ENCODE measurements around the gene KCTD19.

The KCTD19 gene

GRCh38 chr16:67317853-67318252 is 8.7 kb downstream of the KCTD19 start:
- TF ChIP-seq CTCF (IDR thresholded peaks at IDR 0.05; ENCODE audit: low read depth, low read length) = no peak
- no peak overlapping the region for H3K4me3 ChIP-seq (ENCODE audit: low read depth, low read length)

- no peak for TF ChIP-seq CTCF (IDR thresholded peaks at IDR 0.05; ENCODE audit: low read depth, low read length)
These were observed 13.8 kb downstream of the KCTD19 start for GRCh38 chr16:67312719-67313118.

GRCh38 chr16:67311607-67312488 is 14.7 kb downstream of the KCTD19 start:
- no peak overlapping the region for H3K4me3 ChIP-seq (ENCODE audit: low read depth, low read length)
- no peak for TF ChIP-seq CTCF (IDR thresholded peaks at IDR 0.05; ENCODE audit: low read depth, low read length)

More at GRCh38 chr16:67312719-67313118, 13.8 kb downstream of the KCTD19 start:
- H3K4me3 ChIP-seq (ENCODE audit: low read depth, low read length) = no peak overlapping the region

GRCh38 chr16:67310561-67310960 is 16.0 kb downstream of the KCTD19 start:
- no peak overlapping the region for H3K4me3 ChIP-seq (ENCODE audit: low read depth, low read length)
- no peak for TF ChIP-seq CTCF (IDR thresholded peaks at IDR 0.05; ENCODE audit: low read depth, low read length)

GRCh38 chr16:67305216-67306071 is 21.1 kb downstream of the KCTD19 start:
- H3K4me3 ChIP-seq (ENCODE audit: low read depth, low read length) = no peak overlapping the region
- no peak for TF ChIP-seq CTCF (IDR thresholded peaks at IDR 0.05; ENCODE audit: low read depth, low read length)

- TF ChIP-seq CTCF (IDR thresholded peaks at IDR 0.05; ENCODE audit: low read depth, low read length) = no peak
- no peak overlapping the region for H3K4me3 ChIP-seq (ENCODE audit: low read depth, low read length)
These were observed 22.5 kb downstream of the KCTD19 start for GRCh38 chr16:67304020-67304419.

- TF ChIP-seq CTCF (IDR thresholded peaks at IDR 0.05; ENCODE audit: low read depth, low read length) = no peak
- H3K4me3 ChIP-seq (ENCODE audit: low read depth, low read length) = no peak overlapping the region
These were observed 23.6 kb downstream of the KCTD19 start for GRCh38 chr16:67302970-67303369.
